ENCODE data around the gene ATAD3B. TPM values are rescaled to one million over a fixed set of nuclear protein-coding genes. Genes with fewer than 3 reads are reported as not detected.
"Not testable (repeated sequence)": the region's sequence is repeated elsewhere in the genome, so short reads cannot be mapped to it uniquely, and the experiment has no call there.

Gene ATAD3B
- total RNA-seq, 2 donors from 2014 or later: 15.4 to 30.9 TPM

DNA sequence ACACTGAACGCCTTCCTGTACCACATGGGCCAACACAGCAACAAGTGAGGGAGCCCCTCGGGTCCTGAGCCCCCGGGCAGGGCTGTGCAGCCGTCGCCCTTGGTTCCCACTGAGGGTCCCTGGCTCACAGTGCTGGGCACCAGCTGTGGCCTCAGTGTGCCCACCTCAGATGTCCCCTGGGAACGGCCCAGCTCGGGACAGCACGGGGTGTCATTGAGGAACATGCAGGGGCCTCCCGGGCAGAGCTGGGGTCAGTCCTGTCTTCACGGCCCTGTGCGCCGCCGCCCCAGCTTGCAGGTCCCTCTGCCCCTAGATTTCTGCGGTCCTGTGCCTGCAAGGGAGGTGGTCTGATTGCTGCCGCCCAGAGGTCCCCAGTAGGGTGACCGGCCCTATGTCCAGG lies 17.7 kb downstream of the ATAD3B start:
- Histone ChIP-seq H3K36me3 (peaks cover 52% of the 10 kb centered on the region), H3K4me3 (no peak overlapping the region), H3K4me1 (ENCODE audit: control insufficient read depth in 1 of 2, low read depth in 2 of 2) (no peaks in the 10 kb centered on the region), H3K27me3 (replicated peaks; ENCODE audit: insufficient read depth) (no peaks in the 10 kb centered on the region), H3K27ac (no peak overlapping the region), H3K9me3 (no peaks in the 10 kb centered on the region)
- TF ChIP-seq, protein P1, sequence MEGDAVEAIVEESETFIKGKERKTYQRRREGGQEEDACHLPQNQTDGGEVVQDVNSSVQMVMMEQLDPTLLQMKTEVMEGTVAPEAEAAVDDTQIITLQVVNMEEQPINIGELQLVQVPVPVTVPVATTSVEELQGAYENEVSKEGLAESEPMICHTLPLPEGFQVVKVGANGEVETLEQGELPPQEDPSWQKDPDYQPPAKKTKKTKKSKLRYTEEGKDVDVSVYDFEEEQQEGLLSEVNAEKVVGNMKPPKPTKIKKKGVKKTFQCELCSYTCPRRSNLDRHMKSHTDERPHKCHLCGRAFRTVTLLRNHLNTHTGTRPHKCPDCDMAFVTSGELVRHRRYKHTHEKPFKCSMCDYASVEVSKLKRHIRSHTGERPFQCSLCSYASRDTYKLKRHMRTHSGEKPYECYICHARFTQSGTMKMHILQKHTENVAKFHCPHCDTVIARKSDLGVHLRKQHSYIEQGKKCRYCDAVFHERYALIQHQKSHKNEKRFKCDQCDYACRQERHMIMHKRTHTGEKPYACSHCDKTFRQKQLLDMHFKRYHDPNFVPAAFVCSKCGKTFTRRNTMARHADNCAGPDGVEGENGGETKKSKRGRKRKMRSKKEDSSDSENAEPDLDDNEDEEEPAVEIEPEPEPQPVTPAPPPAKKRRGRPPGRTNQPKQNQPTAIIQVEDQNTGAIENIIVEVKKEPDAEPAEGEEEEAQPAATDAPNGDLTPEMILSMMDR (IDR thresholded peaks at IDR 0.05): no peak
- DNase-seq (ENCODE audit: low spot score) (no peak), ATAC-seq (ENCODE audit: insufficient number of reproducible peaks, low FRiP score, low read depth) (no peak)

DNA sequence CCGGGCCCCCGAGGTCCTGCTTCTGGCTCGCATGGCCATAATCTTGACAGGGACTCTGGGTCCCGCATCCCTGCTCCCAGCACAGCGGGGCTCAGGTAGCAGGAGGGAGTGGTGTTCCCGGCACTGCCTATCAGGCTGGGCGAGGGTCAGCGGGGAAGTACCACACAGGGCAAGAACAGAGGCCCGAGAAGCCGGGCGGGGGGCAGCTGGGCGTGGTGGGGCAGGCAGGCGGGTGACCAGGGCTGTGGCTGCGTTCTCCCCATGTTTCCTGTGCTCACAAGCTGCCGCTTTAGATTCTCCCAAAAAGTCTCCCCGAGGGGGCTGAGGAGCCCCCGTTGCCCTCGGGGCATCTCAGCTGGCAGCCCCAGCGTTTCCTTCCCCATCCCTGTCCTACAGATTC lies 18.3 kb downstream of the ATAD3B start:
- ATAC-seq (ENCODE audit: insufficient number of reproducible peaks, low FRiP score, low read depth) (no peak), DNase-seq (ENCODE audit: low spot score) (no peak)
- Histone ChIP-seq H3K9me3 (no peaks in the 10 kb centered on the region), H3K4me3 (no peak overlapping the region), H3K4me1 (ENCODE audit: control insufficient read depth in 1 of 2, low read depth in 2 of 2) (no peaks in the 10 kb centered on the region), H3K36me3 (peaks cover 52% of the 10 kb centered on the region), H3K27ac (no peak overlapping the region), H3K27me3 (replicated peaks; ENCODE audit: insufficient read depth) (no peaks in the 10 kb centered on the region)
- TF ChIP-seq, protein P1 (IDR thresholded peaks at IDR 0.05): no peak

DNA sequence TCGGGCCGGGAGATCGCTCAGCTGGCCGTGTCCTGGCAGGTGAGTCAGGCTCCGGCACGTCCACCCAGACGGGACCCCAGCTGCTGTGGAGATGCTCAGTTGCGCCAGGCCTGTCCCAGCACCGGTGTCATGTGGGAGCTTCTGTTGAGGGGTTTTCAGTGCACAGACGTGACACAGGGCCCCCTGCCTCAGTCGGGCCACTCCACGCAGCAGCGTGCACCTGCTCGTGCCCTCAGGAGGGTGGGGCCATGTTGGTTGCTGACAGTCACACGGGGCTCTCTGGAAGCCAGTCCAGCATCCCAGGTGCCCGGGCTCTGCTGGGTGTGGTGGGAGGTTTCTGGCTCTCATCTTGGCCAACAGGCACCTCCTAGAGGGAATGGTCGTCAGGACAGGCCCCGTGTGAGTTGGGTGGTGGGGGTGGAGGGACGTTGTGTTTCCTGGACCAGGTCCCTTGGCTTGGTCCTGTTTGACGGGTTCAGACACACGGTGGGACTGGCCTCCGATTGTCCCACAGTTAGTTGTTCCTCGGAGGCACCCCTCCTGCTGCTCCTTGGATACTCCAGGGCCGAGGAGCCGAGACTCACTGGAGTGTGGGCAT lies 19.2 kb downstream of the ATAD3B start:
- ATAC-seq (ENCODE audit: insufficient number of reproducible peaks, low FRiP score, low read depth): no peak

DNA sequence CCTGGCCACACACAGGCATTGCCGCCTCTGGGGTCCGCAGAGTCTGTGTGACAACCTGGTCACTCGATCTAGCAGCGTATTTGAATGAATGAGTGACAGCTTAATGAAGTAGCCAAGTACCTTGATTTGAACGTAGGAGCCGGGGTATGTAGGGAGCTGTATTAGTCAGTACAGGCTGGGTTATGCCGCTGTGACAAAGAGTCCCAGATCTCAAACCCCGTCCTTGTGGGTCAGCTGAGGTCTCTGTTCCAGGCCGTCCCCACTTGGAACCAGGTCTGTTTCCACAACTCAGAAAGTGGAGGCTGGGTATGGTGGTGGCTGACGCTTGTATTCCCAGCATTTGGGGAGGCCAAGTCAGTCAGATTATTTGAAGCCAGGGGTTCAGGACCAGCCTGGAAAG lies 20.0 kb downstream of the ATAD3B start:
- TF ChIP-seq, protein P1 (IDR thresholded peaks at IDR 0.05): no peak
- H3K27ac ChIP-seq: no peak overlapping the region
- ATAC-seq (ENCODE audit: insufficient number of reproducible peaks, low FRiP score, low read depth) (no peak), DNase-seq (ENCODE audit: low spot score) (no peak)
- no peaks in the 10 kb centered on the region for H3K27me3 ChIP-seq (replicated peaks; ENCODE audit: insufficient read depth)
- no peaks in the 10 kb centered on the region for H3K4me1 ChIP-seq (ENCODE audit: control insufficient read depth in 1 of 2, low read depth in 2 of 2)
- no peaks in the 10 kb centered on the region for H3K9me3 ChIP-seq
- no peak overlapping the region for H3K4me3 ChIP-seq
- peaks cover 49% of the 10 kb centered on the region for H3K36me3 ChIP-seq

More for the DNA sequence above, 19.2 kb downstream of the ATAD3B start:
- Histone ChIP-seq H3K4me3 (no peak overlapping the region), H3K27me3 (replicated peaks; ENCODE audit: insufficient read depth) (no peaks in the 10 kb centered on the region), H3K27ac (no peak overlapping the region), H3K4me1 (ENCODE audit: control insufficient read depth in 1 of 2, low read depth in 2 of 2) (no peaks in the 10 kb centered on the region), H3K9me3 (no peaks in the 10 kb centered on the region), H3K36me3 (peaks cover 52% of the 10 kb centered on the region)
- TF ChIP-seq, protein P1 (IDR thresholded peaks at IDR 0.05): no peak
- DNase-seq (ENCODE audit: low spot score): no peak

DNA sequence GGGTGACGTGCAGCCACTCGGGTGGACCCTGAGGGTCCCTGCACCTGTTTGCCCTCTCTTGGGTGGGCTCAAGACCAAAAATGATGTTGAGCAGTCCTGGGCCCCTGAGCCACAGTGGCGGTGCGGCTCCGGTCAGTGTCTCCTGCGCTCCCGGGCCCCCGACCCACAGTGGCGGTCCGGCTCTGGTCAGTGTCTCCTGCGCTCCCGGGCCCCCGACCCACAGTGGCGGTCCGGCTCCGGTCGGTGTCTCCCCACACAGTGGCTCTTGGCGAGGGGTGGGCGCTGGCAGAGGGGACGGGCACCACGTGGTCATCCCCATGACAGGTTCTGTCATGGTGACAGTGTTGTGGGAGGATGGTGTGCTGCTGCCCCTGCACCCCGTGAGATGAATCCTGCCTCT lies 22.7 kb downstream of the ATAD3B start:
- not testable (repeated sequence) for DNase-seq (ENCODE audit: low spot score); ATAC-seq (ENCODE audit: insufficient number of reproducible peaks, low FRiP score, low read depth); H3K27ac ChIP-seq; H3K27me3 ChIP-seq (replicated peaks; ENCODE audit: insufficient read depth); H3K9me3 ChIP-seq; H3K4me3 ChIP-seq; H3K4me1 ChIP-seq (ENCODE audit: control insufficient read depth in 1 of 2, low read depth in 2 of 2)
- peaks cover 25% of the 10 kb centered on the region for H3K36me3 ChIP-seq

DNA sequence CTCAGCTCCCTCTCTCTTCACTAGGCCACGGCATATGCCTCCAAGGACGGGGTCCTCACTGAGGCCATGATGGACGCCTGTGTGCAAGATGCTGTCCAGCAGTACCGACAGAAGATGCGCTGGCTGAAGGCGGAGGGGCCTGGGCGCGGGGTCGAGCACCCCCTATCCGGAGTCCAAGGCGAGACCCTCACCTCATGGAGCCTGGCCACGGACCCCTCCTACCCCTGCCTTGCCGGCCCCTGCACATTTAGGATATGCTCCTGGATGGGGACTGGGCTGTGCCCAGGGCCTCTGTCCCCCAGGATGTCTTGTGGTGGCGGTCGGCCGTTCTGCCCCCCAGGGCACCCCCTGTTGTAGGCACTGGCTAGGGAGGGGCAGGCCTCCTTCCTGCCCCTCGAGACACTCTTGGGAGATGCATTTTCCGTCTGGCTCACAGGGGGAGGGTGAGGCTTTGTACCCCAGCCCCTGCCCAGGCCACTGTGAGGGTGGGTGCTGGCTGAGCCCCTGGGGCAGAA lies 24.0 kb downstream of the ATAD3B start:
- not testable (repeated sequence) for DNase-seq (ENCODE audit: low spot score); H3K4me3 ChIP-seq; H3K4me1 ChIP-seq (ENCODE audit: control insufficient read depth in 1 of 2, low read depth in 2 of 2); H3K27ac ChIP-seq; ATAC-seq (ENCODE audit: insufficient number of reproducible peaks, low FRiP score, low read depth); H3K9me3 ChIP-seq; H3K27me3 ChIP-seq (replicated peaks; ENCODE audit: insufficient read depth)
- peaks cover 17% of the 10 kb centered on the region for H3K36me3 ChIP-seq

Measured in thoracic aorta (tissue), 2 donors.